Stomach smooth muscle (tissue), 2 donors: ENCODE results near the gene NFATC1.

Experiments
- H3K27ac ChIP-seq: one replicate; pipeline ENCODE4 v1.7.0; 2013; ENCODE audit warnings: mild to moderate bottlenecking, low read length, inconsistent platforms
- H3K27me3 ChIP-seq, 2 donors: one replicate each; pipeline ENCODE4 v1.7.0; 2013; ENCODE audit warnings: low read length in 2 of 2; ENCODE audit not compliant: insufficient read depth in 2 of 2, control insufficient read depth in 1 of 2
- H3K36me3 ChIP-seq, 2 donors: one replicate each; pipeline ENCODE4 v1.7.0; 2013; ENCODE audit warnings: low read length in 2 of 2; ENCODE audit not compliant: control insufficient read depth in 2 of 2, insufficient read depth in 2 of 2
- H3K4me1 ChIP-seq: one replicate; pipeline ENCODE4 v1.7.0; 2013; ENCODE audit warnings: low read length; ENCODE audit not compliant: control insufficient read depth, insufficient read depth
- H3K4me3 ChIP-seq, 2 donors: one replicate each; pipeline ENCODE4 v1.7.0; 2013; ENCODE audit warnings: low read length in 2 of 2
- H3K9ac ChIP-seq, 2 donors: one replicate each; pipeline ENCODE4 v1.7.0; 2013; ENCODE audit warnings: low read length in 2 of 2, mild to moderate bottlenecking in 1 of 2
- H3K9me3 ChIP-seq, 2 donors: one replicate each; pipeline ENCODE4 v1.7.0; 2013; ENCODE audit warnings: low read length in 2 of 2; ENCODE audit not compliant: control insufficient read depth in 2 of 2
- donor health status: healthy.
- donor health status: Pancreatic carcinoma.

The NFATC1 gene

DNA sequence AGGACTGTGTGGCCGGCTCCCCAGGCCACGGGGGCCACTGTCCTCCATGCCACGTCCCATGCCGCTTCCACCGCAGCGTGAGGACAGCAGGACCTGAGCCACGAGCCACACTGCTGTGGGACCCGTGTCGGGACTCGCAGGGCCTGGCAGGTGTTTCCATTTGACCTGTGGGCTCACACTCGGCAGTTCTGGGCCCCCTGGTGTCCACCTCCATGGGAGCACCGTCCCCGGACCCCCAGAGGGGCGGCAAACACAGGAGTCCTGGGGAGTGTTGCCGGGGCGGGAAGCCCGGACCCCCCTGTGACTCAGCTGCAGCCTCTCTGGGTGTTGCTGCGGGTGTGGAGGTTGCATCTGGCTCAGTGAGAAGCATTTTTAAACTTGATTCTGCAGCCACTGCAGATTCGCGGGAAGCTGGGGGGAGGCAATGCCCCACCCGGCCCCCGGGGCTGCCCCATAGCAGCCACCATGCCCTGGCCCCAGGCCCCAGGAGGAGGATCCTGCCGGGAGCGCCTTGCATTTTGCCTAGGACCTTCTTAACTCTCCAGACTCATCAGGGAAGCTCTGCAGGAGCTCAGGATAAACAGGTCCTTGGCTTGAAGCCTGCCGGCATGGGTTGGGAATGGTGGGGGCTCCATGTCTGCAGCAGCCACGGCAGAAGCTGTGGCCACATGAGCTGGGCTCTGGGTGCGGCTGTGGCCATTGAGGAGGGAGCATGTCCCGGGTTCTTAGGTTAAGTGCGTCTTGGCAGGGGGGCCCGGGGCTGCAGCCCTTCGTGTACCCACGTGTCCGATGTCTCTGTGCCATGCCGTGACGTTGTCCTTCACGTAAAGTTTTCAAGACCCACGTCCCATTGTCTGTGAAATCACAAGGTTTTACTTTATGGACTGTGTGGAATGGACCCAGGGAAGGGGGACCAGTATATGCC is 30.9 kb downstream of the NFATC1 start:
- Histone ChIP-seq H3K27ac (no peak overlapping the region), H3K4me3 (no peak overlapping the region), H3K9ac (no peak overlapping the region), H3K36me3 (no peaks in the 10 kb centered on the region), H3K9me3 (no peaks in the 10 kb centered on the region), H3K4me1 (peaks cover 19% of the 10 kb centered on the region), H3K27me3 (no peaks in the 10 kb centered on the region)

DNA sequence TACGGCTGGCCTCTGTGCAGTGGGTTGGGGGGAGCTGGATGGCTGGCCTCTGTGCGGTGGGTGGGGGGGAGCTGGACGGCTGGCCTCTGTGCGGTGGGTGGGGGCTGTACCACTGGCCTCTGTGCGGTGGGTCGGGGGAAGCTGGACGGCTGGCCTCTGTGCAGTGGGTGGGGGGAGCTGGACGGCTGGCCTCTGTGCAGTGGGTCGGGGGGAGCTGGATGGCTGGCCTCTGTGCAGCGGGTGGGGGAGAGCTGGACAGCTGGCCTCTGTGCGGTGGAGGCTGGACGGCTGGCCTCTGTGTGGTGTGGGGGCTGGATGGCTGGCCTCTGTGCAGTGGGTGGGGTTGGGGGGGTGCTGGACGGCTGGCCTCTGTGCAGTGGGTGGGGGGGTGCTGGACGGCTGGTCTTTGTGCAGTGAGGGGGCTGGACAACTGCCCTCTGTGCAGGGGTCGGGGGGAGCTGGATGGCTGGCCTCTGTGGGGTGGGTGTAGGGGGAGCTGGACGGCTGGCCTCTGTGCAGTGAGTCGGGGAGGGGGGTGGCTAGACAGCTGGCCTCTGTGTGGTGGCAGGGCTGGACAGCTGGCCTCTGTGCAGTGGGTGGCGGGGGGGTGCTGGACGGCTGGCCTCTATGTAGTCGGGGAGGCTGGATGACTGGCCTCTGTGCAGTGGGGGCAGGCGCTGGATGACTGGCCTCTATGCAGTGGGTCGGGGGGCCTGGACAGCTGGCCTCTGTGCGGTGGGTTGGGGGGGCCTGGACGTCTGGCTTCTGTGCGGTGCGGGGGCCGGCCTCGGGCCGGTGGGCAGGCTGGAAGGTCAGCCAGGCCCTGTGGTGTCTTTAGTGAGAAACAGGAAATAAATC is 31.9 kb downstream of the NFATC1 start:
- Histone ChIP-seq H3K9ac (no peak overlapping the region), H3K4me3 (no peak overlapping the region), H3K27ac (no peak overlapping the region), H3K36me3 (no peaks in the 10 kb centered on the region), H3K27me3 (no peaks in the 10 kb centered on the region), H3K4me1 (peaks cover 15% of the 10 kb centered on the region), H3K9me3 (no peaks in the 10 kb centered on the region)

DNA sequence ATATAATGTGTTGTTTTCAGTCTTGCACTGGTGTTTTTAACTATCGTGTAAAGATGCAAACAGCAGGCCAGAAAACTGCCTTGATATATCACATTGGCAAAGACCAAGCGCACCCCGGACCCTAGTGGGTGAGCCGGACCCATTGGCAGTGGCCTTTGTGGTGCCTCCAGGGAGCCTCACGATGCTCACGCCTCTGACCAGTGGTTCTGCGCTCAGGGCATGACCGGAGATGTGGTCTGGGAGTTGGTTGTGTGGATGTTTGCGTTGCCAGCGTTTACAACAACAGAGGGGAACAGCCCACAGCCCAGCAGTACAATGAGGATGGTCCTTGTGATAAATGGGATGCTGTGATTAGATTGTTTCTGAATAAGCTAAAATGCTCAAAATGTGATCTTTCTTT is 32.6 kb downstream of the NFATC1 start:
- Histone ChIP-seq H3K36me3 (no peaks in the 10 kb centered on the region), H3K9ac (no peak overlapping the region)

DNA sequence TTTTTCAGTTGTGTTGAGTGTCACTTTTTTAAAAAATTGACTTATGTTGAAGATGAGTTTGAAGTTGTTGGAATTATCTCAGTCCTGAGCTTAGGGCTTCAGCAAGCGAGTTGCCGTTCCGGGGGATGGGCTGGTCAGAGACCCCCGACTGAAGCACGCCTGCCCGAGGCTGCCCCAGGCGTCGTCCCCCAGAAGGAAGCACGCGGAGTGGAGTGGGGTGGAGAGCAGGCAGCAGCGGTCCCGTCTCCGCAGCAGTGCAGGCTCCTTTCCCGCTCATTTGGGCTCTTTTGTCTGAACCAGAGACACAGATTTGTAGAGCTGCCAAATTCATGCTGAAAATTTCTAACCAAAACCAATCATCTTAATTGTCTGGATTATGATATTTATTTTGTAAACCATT is 33.7 kb downstream of the NFATC1 start:
- H3K27me3 ChIP-seq: no peaks in the 10 kb centered on the region
- no peak overlapping the region for H3K4me3 ChIP-seq
- peaks cover 3 to 4% of the 10 kb centered on the region in 2 donors for H3K36me3 ChIP-seq
- H3K27ac ChIP-seq: no peak overlapping the region
- no peak overlapping the region for H3K9ac ChIP-seq
- H3K4me1 ChIP-seq: peaks cover 9% of the 10 kb centered on the region
- H3K9me3 ChIP-seq: no peaks in the 10 kb centered on the region

More for the DNA sequence above, 32.6 kb downstream of the NFATC1 start:
- Histone ChIP-seq H3K27ac (no peak overlapping the region), H3K4me1 (peaks cover 14% of the 10 kb centered on the region), H3K9me3 (no peaks in the 10 kb centered on the region), H3K27me3 (no peaks in the 10 kb centered on the region), H3K4me3 (no peak overlapping the region)

DNA sequence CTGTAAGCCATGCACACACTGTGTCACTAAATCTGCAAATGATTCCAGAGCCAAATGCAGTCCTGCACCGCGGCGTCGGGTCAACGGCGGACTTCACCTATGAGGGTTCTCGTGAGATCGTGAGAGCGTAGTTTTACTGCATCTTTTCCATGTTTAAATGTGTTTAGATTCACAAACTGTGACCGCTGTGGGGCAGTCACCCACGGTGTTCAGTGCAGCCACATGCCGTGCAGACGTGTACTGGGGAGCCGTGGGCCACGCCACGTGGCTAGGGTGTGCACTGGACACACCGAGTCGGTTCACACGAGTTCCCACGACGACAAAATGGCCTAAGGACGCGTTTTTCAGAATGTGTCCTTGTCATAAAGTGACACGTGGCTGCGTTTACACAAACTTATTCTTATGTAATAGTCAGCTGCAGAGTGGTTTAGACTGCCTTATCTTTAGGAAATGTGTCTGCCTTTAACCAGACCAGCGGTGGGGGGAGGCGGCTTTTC is 34.1 kb downstream of the NFATC1 start:
- no peak overlapping the region for H3K9ac ChIP-seq
- H3K27me3 ChIP-seq: no peaks in the 10 kb centered on the region
- H3K27ac ChIP-seq: no peak overlapping the region
- peaks cover 3 to 4% of the 10 kb centered on the region in 2 donors for H3K36me3 ChIP-seq
- H3K9me3 ChIP-seq: no peaks in the 10 kb centered on the region
- H3K4me1 ChIP-seq: peaks cover 9% of the 10 kb centered on the region
- H3K4me3 ChIP-seq: no peak overlapping the region

DNA sequence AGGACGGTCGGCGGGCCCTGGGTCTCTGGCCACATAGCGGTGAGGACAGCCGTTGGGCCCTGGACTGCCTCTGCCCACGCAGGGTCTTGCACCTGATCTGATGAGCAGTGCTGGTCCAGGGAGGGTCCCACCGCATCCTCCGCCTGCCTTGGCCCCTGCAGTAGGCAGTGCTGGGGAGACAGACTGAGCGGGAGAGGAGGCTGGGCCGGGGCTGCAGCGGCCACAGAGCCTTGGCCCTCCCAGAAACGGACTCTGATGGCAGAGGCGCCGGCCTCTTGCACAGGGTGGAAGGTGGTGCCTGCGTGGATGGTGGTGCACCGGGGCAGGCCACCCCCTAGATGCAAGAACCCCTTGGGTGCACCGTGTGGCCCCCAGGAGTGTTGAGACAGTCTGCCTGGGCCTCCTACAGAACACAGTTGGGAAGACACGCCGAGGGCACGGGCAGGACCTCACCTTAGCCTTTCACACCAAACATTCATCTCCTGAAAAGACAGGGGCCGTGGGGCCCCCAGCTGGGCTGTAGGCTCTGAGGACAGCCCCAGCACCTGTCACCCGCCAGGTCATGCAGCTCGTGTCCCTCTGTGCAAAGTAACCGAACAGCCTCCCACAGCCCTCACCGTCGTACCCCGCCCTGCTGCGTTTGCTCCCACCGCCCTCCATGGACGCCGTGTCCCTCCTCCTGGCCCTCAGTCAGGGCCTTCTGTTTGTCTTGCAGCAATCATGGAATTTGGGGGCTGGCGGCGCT is 36.8 kb downstream of the NFATC1 start:
- H3K4me1 ChIP-seq: no peaks in the 10 kb centered on the region
- H3K27ac ChIP-seq: no peak overlapping the region
- no peak overlapping the region for H3K9ac ChIP-seq
- H3K27me3 ChIP-seq: no peaks in the 10 kb centered on the region
- H3K4me3 ChIP-seq: no peak overlapping the region
- no peaks in the 10 kb centered on the region for H3K9me3 ChIP-seq
- H3K36me3 ChIP-seq: peaks cover 3 to 6% of the 10 kb centered on the region in 2 donors

DNA sequence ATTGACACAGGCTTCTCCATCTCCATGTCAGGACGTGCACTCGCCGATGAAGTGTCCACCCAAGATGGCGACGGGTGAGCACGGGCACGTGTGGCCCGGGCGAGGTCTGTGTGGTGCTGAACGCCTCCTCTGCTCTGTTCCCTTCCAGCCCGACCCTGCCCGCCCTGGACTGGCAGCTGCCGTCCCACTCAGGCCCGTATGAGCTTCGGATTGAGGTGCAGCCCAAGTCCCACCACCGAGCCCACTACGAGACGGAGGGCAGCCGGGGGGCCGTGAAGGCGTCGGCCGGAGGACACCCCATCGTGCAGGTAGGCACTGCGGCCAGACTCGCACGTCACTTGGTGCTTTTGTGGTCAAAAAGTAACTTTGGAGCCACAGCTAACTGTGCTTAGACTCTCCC is 37.7 kb downstream of the NFATC1 start:
- Histone ChIP-seq H3K27me3 (no peaks in the 10 kb centered on the region), H3K9me3 (no peaks in the 10 kb centered on the region), H3K36me3 (peaks cover 3 to 6% of the 10 kb centered on the region in 2 donors), H3K27ac (no peak overlapping the region), H3K4me3 (no peak overlapping the region), H3K4me1 (no peaks in the 10 kb centered on the region), H3K9ac (no peak overlapping the region)

DNA sequence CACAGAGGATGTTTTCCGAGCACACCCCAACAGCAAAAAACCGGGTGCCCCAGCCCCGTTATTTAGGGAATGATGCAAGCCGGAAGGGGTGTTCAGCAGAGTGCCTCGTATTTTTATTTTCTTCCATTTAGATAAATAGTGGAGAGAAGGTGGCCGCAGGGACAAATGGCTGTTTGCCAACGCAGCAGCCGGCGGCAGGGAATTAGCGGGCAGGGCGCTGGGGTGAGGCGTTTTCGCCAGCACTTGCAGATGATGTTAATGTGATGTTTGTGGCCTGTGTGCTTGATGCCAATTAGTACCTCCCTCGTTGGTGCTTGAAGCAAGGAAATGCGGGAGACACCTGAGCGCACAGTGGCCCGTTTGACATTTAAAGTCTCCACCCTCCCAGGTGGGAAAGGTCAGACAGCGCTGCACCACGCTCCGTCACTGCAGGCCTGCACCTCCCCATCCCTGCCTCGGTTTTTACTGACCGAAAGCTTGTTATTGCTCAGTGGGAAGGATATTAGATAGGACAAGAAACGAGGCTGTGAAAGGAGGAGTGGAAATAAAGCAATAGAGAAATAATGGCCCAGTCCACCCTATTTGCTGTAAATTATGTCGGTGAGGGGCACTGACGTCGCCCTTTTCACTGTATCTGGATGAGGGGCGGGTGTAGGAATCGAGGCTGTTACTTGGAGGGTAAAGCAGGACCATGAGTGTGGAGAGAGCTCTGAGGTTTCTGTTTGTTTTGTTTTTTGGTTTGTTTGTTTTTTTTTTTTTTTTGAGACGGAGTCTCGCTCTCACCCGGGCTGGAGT is 39.1 kb downstream of the NFATC1 start:
- no peak overlapping the region for H3K4me3 ChIP-seq
- H3K9me3 ChIP-seq: no peaks in the 10 kb centered on the region
- no peak overlapping the region for H3K9ac ChIP-seq
- no peaks in the 10 kb centered on the region for H3K27me3 ChIP-seq
- no peaks in the 10 kb centered on the region for H3K4me1 ChIP-seq
- H3K27ac ChIP-seq: no peak overlapping the region
- peaks cover 3 to 6% of the 10 kb centered on the region in 2 donors for H3K36me3 ChIP-seq

DNA sequence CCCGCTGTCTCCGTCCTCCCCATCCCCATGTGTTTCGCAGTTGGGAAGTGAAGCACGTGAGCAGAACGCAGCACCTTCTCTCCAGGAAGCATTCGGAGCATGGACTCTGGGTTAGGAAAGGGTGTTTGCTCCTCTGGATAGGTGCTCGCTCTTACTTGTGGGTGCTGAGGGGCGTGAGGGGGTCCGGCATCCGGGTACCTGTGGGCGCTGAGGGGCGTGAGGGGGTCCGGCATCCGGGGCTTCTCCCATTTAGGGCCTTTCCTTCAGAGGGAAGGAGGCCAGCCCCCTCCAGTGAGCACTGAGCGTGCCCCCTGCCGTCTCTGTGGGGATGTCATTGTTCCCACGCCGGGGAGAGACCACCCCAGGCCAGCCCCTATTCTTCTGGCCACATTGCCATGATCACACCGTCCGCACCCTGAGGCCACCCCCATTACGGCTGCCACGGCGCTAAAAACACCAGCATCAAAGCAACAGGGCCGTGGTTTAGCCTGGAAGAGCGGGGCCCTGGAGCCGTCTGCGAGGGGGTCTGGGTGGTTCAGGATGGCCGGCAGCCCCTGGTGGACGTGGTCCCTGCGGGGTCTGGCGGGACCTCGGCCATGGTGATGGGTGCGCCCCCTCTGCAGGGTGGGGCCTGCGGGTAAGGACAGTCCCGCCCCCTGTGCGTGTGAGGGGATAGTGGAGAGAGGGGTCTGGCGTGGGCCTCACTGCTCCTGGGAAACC is 41.0 kb downstream of the NFATC1 start:
- Histone ChIP-seq H3K27ac (no peak overlapping the region), H3K4me3 (no peak overlapping the region), H3K27me3 (no peaks in the 10 kb centered on the region), H3K9me3 (no peaks in the 10 kb centered on the region), H3K36me3 (peaks cover 3 to 10% of the 10 kb centered on the region in 2 donors), H3K9ac (no peak overlapping the region), H3K4me1 (no peaks in the 10 kb centered on the region)
